IPS-11a (cell line): ENCODE data around the gene FAT2.

Experiments
- H3K4me3 ChIP-seq: one replicate; pipeline ENCODE4 v1.5.1; 2013; ENCODE audit warnings: low read depth, low read length, control low read depth

Gene FAT2

GRCh38 chr5:151556806-151557205, 34.3 kb downstream of the FAT2 start:
- no peak overlapping the region for H3K4me3 ChIP-seq

- H3K4me3 ChIP-seq: no peak overlapping the region
Observed at GRCh38 chr5:151555760-151556576, 35.2 kb downstream of the FAT2 start.

- H3K4me3 ChIP-seq: no peak overlapping the region
Observed at GRCh38 chr5:151553695-151554094, 37.4 kb downstream of the FAT2 start.

- no peak overlapping the region for H3K4me3 ChIP-seq
Observed at GRCh38 chr5:151553130-151553670, 37.9 kb downstream of the FAT2 start.

GRCh38 chr5:151551985-151552384, 39.1 kb downstream of the FAT2 start:
- H3K4me3 ChIP-seq: no peak overlapping the region

GRCh38 chr5:151550146-151550545, 41.0 kb downstream of the FAT2 start:
- no peak overlapping the region for H3K4me3 ChIP-seq

GRCh38 chr5:151549713-151550112, 41.4 kb downstream of the FAT2 start:
- H3K4me3 ChIP-seq: no peak overlapping the region

- no peak overlapping the region for H3K4me3 ChIP-seq
Observed at GRCh38 chr5:151547364-151547763, 43.8 kb downstream of the FAT2 start.

GRCh38 chr5:151541571-151541970, 49.6 kb downstream of the FAT2 start:
- H3K4me3 ChIP-seq: no peak overlapping the region
